SHP77 (cell line): ENCODE measurements around the gene CYP39A1.

ENCODE experiments used
- DNase-seq, 2 experiments: peaks; one replicate each; lab custom pipeline; 2025; lab: John Stamatoyannopoulos, UW

Gene CYP39A1, protein sequence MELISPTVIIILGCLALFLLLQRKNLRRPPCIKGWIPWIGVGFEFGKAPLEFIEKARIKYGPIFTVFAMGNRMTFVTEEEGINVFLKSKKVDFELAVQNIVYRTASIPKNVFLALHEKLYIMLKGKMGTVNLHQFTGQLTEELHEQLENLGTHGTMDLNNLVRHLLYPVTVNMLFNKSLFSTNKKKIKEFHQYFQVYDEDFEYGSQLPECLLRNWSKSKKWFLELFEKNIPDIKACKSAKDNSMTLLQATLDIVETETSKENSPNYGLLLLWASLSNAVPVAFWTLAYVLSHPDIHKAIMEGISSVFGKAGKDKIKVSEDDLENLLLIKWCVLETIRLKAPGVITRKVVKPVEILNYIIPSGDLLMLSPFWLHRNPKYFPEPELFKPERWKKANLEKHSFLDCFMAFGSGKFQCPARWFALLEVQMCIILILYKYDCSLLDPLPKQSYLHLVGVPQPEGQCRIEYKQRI

DNA sequence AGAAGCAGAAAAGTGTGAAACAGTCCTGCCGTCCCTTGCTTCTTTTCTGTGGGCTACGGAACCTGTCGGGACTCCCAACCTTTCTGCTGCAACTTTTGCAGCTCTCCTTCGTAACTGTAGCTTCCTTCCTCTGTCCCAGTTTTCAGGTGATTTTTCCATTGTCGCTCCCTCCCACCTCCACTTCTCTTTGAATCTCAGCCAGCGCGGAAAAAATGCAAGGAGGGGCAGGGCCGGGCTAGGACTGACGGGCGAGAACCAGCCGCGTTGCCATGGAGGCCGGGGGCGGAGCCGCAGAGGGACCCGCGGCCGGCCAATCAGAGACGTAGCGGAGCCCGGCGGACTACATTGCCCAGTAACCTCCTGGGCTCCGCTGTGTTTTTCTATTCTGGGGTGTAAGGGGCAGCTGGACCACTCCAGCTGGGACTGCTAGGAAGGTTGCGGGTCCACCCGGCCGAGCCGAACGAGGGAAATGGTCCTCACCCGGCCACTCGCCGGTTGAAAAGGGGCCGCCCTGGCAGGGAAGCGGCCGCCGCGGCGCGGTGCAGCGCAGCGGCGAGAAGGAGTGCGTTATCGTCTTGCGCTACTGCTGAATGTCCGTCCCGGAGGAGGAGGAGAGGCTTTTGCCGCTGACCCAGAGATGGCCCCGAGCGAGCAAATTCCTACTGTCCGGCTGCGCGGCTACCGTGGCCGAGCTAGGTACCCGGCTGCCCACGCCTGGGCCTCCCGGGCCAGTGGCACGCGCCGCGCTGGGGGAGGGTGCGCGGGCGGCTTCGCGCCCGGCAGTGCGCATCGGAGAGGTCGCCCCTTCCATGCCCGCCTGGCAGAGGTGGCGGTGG is at the start of gene CYP39A1, which contains the start of gene SLC25A27:
CYP39A1 (minus strand) TSS at position 216 of the 836 bp plus-strand sequence. CDS start 236 bp downstream, outside the sequence.
SLC25A27 (plus strand) TSS at position 373 of the 836 bp plus-strand sequence; CDS start at position 591, 218 bp downstream.
- DNase-seq = peak; percentile 88 to 96

DNA sequence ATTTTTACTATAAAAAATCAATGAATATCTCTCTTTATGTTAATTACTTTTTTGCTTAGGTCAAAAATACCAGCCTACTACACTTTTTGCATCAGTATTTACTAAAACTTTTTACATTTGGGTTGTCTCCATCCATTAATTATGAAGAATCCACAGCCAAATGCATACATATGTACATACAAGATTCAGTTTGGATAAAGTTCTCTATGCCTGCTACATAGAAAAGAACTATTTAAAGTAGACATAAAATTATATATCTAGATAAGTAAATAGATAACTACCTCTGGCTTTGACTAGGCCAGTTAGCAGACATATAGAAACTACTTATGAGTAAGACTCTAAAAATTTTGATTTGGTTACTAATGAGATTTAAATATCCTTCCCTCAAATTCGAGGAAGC is 47.4 kb upstream of the CYP39A1 start:
- no peak for DNase-seq

DNA sequence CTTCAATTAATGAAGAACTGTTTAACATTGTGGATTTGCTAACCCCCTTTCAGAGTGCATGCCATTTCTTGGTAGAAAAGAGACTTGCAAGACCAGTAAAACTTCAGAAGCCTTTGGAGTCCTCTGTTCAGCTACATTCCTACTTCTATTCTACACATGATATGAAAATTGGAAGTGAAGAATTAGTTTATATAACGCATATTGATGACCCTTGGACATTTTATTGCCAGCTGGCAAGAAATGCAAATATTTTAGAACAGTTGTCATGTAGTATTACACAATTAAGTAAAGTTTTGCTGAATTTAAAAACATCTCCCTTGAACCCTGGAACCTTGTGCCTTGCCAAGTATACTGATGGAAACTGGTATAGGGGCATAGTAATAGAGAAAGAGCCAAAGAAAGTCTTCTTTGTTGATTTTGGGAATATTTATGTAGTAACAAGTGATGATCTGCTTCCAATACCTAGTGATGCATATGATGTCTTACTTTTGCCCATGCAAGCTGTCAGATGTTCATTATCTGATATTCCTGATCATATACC is 38.4 kb upstream of the CYP39A1 start:
- DNase-seq = no peak

DNA sequence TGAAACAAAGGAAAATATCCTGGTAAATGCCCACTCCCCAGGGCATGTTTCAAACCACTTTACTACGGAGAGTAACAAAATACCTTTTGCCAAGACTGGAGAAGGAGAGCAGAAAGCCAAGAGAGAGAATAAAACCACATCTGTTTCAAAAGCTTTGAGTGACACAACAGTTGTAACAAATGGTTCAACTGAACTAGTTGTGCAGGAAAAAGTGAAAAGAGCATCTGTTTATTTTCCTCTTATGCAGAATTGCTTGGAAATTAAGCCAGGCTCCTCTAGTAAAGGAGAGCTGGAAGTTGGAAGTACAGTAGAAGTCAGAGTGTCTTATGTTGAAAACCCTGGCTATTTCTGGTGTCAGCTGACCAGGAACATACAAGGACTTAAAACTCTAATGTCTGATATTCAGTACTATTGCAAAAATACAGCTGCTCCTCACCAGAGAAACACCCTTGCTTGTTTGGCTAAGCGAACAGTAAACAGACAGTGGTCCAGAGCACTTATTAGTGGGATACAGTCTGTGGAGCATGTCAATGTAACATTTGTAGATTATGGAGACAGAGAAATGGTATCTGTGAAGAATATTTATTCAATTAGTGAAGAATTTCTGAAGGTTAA is 37.6 kb upstream of the CYP39A1 start:
- DNase-seq = no peak

DNA sequence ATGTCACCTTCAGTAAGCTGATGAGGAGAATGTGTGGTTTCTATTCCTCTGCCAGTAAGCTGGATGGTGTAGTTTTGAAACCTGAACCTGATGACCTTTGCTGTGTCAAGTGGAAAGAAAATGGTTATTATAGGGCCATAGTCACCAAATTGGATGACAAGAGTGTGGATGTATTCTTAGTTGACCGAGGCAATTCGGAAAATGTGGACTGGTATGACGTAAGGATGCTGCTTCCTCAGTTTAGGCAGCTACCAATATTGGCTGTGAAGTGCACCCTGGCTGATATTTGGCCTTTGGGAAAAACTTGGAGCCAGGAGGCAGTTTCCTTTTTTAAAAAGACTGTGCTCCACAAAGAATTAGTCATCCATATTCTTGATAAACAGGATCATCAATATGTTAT is 37.0 kb upstream of the CYP39A1 start:
- DNase-seq = no peak

DNA sequence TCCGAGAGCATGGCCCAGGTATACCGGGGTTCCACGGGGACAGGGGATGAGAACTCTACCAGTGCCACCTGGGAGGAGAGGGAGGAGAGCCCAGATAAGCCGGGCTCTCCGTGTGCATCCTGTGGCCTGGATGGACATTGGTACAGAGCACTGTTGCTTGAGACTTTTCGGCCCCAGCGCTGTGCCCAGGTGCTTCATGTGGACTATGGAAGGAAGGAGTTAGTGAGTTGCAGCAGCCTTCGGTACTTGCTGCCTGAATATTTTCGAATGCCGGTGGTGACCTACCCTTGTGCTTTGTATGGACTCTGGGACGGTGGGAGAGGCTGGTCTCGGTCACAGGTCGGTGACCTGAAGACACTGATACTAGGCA is 36.3 kb upstream of the CYP39A1 start:
- DNase-seq = no peak

DNA sequence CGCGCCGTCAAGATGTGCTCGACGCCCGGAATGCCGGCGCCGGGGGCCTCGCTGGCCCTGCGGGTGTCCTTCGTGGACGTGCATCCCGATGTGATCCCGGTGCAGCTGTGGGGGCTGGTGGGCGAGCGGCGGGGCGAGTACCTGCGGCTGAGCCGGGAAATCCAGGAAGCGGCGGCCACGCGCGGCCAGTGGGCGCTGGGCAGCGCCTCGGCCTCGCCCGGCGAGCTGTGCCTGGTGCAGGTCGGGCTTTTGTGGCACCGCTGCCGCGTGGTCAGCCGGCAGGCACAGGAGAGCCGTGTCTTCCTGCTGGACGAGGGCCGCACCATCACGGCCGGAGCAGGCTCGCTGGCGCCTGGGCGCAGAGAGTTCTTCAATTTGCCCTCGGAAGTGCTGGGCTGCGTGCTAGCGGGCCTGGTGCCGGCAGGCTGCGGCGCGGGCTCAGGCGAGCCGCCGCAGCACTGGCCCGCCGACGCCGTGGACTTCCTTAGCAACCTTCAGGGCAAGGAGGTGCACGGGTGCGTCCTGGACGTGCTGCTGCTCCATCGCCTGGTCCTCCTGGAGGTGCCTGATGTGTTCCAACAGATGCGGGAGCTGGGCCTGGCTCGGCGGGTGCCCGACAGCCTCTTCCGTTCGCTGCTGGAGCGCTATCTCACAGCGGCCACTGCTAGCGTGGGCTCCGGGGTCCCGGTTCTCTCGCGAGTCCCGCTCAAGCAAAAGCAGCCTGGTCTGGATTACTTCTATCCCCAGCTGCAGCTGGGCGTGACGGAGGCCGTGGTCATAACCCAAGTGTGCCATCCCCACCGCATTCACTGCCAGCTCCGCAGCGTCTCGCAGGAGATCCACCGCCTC is 35.7 kb upstream of the CYP39A1 start:
- DNase-seq = no peak

DNA sequence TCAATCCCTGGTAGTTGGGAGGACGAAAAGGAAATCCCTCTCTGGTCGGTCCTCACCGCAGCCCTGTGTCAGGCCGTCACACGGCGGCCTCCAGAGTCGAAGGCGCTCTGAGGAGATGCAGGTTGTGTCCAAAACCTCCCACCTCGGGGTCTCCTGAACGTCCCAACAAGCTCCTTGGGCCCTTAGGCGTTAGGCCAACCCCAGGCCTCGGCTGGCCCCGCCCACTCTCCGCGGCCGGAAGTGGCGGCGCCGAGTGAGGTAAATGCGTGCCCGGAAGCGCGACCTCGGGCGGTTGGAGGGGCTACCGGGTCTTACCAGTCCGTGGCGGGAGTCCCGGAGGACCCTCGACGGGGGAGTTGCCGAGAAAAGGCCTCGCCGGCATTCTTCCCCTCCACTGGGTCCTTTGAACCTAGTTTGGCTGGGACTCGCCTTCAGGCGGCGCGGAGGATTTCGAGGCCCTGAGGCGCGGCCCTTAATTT is 35.0 kb upstream of the CYP39A1 start, which contains the start of gene TDRD6:
TDRD6 (plus strand) TSS at position 267 of the 479 bp plus-strand sequence. CDS start 244 bp downstream, outside the sequence.
- DNase-seq = no peak

DNA sequence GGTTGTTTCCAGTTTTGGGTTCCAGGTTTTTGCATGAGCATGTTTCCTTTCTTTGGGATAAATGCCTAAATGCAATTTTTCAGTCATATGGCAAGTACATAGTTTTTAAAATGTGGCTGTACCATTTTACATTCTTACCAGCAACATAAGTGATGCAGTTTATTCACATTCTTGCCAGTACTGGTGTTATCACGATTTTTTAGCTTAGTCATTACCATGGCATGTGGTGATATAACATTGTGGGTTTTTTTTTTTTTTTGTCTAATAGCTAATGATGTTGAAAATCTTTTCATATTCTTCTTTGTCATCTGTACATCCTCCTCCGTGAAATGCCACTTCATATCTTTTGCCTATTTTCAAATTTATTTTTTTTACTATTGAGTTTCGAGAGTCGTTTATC is 32.2 kb upstream of the CYP39A1 start:
- DNase-seq = no peak

DNA sequence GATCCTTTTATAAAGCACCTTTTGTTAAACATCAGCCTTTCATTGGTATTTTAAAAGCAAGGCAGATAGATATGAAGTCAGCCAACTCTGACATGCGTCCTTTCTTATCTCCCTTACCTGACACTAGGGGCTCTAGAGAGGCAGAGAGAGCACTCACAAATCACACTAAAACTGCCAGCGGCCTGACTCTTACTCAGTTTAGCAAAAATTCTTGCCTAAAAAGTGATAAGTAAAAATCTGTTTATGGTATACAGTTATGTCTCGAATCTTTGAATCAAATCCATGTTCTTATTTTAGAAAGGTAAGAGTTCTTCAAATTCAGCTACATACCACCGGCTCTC is 24.7 kb upstream of the CYP39A1 start:
- DNase-seq = no peak

DNA sequence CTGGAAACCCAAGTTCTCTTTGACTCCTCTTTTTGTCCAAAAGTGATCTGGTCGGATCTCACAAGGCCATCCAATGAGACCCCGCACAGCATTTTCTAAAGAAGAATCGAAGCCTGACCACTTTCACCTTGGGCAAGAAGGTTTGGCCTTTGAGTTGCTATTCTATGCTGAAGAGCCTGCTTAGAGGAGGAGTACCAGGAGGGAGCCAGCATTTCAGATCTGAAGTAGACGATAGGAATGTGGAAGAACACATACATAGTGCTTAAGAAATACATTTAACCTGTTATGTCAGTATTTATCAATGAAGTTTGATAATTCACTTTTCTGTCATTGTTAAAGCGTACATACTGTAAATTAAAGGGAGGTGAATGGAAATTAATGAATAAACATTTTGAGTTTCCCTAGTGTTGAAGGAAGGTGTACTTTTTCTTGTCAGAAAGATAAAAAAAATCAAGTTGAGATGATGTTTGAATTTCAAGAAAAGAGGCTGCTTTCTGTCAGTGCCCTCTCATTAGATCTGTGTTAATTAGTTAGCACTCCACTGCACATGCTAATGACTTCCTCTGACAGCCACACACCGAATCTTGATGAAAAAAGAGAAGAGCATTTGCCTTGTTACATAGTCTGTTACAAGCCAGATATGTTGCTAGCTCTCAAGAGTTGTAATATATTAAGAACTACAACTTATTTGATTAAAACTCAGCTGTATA is 24.1 kb upstream of the CYP39A1 start:
- no peak for DNase-seq

DNA sequence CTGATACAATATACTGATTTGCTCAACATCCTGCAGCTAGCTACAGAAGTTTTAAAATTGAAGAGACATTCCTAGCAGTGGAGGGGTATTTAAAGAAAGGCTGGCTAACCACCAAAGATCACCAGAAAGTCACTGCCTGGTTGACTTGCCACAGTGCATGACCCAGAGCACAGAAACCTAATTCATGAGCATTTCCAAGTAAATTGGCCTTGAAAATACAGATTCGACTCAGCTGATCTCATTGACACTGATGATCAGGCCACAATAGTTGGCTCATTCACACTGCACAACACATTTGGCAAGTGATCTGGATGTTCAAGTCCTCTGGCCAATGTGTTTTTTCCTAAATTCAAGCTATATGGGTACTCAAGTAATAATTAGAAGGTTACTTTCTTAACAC is 21.8 kb upstream of the CYP39A1 start:
- DNase-seq = no peak

DNA sequence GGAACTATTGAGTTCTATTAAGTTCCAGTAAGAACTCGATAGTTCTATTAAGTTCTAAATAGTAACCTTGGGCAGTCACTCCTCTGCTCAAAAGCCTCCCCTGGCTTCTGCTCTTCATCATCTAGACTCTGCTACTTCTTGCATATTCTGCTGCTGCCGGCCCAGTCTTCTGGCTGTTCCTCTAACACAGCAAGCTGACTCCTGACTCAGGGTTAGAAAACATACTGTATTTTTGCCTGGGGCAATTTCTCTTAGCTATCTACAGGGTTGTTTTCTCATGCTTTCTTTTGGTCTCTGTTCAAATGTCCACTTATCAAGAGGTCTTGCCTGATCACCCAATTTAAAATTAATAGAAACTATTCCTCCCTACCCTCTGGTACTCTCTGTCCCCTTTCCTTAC is 14.8 kb upstream of the CYP39A1 start:
- no peak for DNase-seq

DNA sequence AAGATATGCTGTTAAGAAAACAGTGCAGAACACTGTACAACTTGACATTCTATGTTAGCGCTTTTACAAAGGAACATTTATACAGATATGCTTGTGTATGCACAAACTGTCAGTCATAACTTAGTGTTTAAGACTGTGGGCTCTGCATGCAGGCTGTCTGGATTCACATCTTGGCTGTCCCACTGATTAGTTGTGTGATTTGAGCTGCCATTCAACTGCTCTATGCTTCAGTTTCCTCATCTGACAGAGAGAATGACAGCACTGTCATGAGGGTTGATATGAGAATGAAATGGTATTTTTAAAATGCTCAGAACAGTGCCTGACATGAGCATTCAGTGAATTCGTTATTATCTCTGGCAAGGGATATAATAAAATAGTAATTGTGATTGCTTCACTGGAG is 8.9 kb upstream of the CYP39A1 start:
- no peak for DNase-seq

DNA sequence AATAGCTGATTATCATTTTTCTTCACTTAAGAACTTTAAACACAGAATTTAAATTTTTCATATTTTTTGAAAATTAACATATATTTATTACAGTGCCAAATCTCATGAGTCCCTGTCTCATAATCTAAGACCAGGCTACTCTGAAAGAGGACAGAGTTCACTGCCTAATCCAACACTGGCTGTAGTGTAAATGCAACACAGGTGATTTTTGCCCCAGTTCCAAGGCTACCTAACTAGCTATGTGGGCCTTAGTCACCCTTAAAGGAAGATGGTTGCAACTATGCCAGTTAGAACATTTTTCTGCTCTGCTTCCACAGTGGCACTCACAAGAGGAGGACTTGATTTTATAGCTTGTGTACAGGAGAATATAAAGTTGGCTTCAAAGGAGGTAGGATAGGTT is 5.0 kb upstream of the CYP39A1 start:
- DNase-seq = no peak

DNA sequence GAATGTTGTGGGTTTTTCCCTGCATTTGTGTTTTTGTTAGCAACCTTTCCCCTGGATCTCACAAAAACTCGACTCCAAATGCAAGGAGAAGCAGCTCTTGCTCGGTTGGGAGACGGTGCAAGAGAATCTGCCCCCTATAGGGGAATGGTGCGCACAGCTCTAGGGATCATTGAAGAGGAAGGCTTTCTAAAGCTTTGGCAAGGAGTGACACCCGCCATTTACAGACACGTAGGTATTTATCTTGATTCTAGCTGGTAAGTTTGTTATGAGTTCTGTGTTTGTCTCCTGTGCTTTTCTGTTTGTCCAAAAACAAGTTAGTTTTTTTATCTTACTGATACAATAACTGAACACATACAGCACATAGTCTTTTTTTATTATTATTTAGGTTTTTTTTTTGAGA is 3.2 kb upstream of the CYP39A1 start:
- peak; percentile 17 to 21 for DNase-seq

DNA sequence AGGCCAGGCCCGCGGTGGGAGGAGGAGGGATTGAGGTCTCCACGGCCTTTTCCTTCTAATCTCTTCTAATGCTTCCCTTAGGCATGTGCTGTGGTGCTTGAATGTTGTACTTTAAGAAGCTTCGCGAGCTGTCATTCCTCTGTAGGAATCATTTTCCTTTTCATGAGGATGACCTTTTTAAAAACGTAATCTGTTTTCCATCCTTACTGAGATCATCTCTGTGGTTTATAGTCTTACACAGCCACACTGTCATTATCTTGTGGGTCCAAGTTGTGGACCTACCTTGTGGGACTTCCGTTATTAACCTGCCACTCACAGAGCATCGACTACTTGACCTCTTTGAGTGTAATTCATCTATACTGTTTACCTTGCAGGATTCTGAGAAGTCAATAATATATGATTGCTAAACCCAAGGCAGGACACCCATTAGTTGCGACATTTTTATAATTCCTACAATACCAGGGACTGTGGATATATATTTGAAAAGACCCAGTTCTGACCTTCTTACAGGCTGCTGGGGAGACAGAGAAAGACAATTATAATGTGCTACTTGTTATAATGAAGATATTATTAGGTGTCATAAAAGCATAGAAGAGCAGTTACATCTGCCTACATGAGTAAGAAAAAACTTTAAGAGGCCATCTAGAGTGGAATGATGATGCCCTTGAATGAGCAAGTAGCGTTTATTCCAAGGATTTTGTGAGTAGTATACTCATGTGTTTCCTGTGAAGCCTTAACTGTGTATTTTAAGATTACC is 999 bp upstream of the CYP39A1 start:
- DNase-seq = no peak

DNA sequence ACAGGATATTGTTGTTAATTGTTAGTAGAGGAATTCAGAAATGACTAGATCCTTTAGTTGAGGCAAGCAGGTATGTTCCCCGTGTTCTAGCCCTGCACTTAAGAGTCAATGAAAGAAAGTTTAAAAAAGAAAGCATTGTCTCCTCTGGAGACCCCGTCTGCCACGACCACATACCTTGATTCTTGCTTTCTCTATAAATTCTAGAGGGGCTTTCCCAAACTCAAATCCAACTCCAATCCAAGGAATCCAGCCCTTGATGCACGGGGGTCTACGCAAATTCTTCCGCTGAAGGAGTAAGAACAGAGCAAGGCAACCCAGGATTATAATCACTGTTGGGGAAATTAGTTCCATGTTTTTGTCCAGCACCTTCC is 401 bp downstream of the CYP39A1 start:
- DNase-seq = no peak

DNA sequence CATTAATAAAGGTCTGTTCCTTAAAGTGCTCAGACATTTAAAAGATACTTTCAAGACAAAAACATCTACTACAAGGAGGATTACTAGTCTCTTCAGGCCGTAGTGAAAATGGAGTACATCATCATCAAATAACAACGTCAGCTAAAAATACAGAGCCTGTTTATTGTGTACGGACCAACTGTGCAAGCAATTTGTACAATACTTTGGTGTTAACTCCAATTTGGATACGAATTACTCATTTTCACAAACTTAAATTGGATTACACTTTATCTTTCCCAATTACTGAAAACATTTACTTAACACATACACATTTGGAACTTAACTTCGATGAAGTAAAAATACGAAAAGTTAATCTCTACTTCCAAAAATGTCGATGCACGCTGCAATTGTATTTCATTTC is 802 bp downstream of the CYP39A1 start:
- peak in 1 of 2 experiments; percentile 4 for DNase-seq

DNA sequence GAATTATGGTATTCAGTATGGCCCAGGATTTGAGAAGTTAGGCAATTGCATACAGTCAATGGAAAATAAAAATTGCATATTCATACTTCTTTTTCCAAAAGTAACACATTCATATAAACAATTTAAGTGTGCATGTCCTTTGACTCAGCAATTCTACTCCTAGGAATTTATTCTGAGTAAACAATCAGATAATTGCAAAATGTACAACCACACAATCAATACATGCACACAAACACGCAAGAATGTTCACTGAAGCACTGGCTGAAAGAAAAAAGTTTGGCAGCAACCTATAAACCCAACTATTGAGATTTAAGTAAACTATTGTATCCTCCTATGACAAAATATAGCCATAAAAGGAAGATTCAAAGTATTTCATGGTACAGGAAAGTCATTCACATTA is 1.6 kb downstream of the CYP39A1 start:
- no peak for DNase-seq
